Measurements from ENCODE around the gene DNAH8. TPM values are rescaled to one million over a fixed set of nuclear protein-coding genes. Genes with fewer than 3 reads are reported as not detected.

The DNAH8 gene
- total RNA-seq, 1 experiment from 2014 or later: 0.15 TPM

- no peaks in the 10 kb centered on the region for H3K27me3 ChIP-seq (ENCODE audit: low read length)
- 0 out of 2 replicates have a peak overlapping the region, but pooled peaks have one; percentile 9 for H3K27ac ChIP-seq (ENCODE audit: low read length)
- TF ChIP-seq EZH2 (IDR thresholded peaks at IDR 0.05; ENCODE audit: low read length, unreplicated experiment): no peak
- no peak for TF ChIP-seq EZH2phosphoT487 (IDR thresholded peaks at IDR 0.05; ENCODE audit: borderline replicate concordance, low read length)
- no peak for TF ChIP-seq CTCF (conservative IDR thresholded peaks at IDR 0.05; ENCODE audit: low read depth, low read length)
- H2AFZ ChIP-seq (ENCODE audit: low read length): no peak overlapping the region
- peaks cover 38% of the 10 kb centered on the region for H3K4me1 ChIP-seq (ENCODE audit: insufficient read depth, low read length)
- no peak overlapping the region for H3K4me2 ChIP-seq (ENCODE audit: low read length)
- H3K79me2 ChIP-seq (ENCODE audit: low read length): no peaks in the 10 kb centered on the region
- H3K9ac ChIP-seq (ENCODE audit: low read length): no peak overlapping the region
- BruUV-seq (replicated peaks): no TSS peak
- no peaks in the 10 kb centered on the region for H4K20me1 ChIP-seq (ENCODE audit: low read length)
- POLR2A ChIA-PET (ENCODE audit: unreplicated experiment): no interaction called here
- intact Hi-C loops (cut with micrococcal nuclease): no loop called here
- H3K36me3 ChIP-seq (ENCODE audit: low read depth, low read length): no peaks in the 10 kb centered on the region
- no peaks in the 10 kb centered on the region for H3K9me2 ChIP-seq (replicated peaks; ENCODE audit: low read length)
- DNase-seq (peak; percentile 33), ATAC-seq (no peak; the same call in 1 of the 2 replicates)
- CTCF ChIA-PET: no interaction called here
- H3K9me3 ChIP-seq (ENCODE audit: low read length): no peaks in the 10 kb centered on the region
- H3F3A ChIP-seq (ENCODE audit: low read length, unreplicated experiment): no peaks in the 10 kb centered on the region
- no peak overlapping the region for H3K4me3 ChIP-seq (ENCODE audit: low read length)
Observed at GRCh38 chr6:38803129-38803528, 88.0 kb downstream of the DNAH8 start.

GRCh38 chr6:38804358-38804757 is 89.2 kb downstream of the DNAH8 start:
- Histone ChIP-seq H2AFZ (ENCODE audit: low read length) (no peak overlapping the region), H3K27ac (ENCODE audit: low read length) (no peak overlapping the region), H3K79me2 (ENCODE audit: low read length) (no peaks in the 10 kb centered on the region), H3K36me3 (ENCODE audit: low read depth, low read length) (no peaks in the 10 kb centered on the region), H3K4me3 (ENCODE audit: low read length) (no peak overlapping the region), H3K9ac (ENCODE audit: low read length) (no peak overlapping the region), H3K9me2 (replicated peaks; ENCODE audit: low read length) (no peaks in the 10 kb centered on the region), H3K9me3 (ENCODE audit: low read length) (no peaks in the 10 kb centered on the region), H3K4me1 (ENCODE audit: insufficient read depth, low read length) (peaks cover 26% of the 10 kb centered on the region), H3K27me3 (ENCODE audit: low read length) (no peaks in the 10 kb centered on the region), H4K20me1 (ENCODE audit: low read length) (no peaks in the 10 kb centered on the region), H3K4me2 (ENCODE audit: low read length) (no peak overlapping the region), H3F3A (ENCODE audit: low read length, unreplicated experiment) (no peaks in the 10 kb centered on the region)
- no TSS peak for BruUV-seq (replicated peaks)
- ChIA-PET POLR2A (ENCODE audit: unreplicated experiment) (no interaction called here), CTCF (no interaction called here)
- TF ChIP-seq EZH2 (IDR thresholded peaks at IDR 0.05; ENCODE audit: low read length, unreplicated experiment) (no peak), EZH2phosphoT487 (IDR thresholded peaks at IDR 0.05; ENCODE audit: borderline replicate concordance, low read length) (no peak), CTCF (conservative IDR thresholded peaks at IDR 0.05; ENCODE audit: low read depth, low read length) (no peak)
- no peak for DNase-seq
- ATAC-seq: no peak
- intact Hi-C loops (cut with micrococcal nuclease): no loop called here

- ChIA-PET POLR2A (ENCODE audit: unreplicated experiment) (interaction anchor here (0.5 kb wide), 1 partner anchor 1554 kb away, joined by 3 read pairs; no protein-coding TSS in a partner anchor), CTCF (interaction anchor here (0.6 to 0.9 kb wide), 3 partner anchors 39 to 128 kb away, joined by 3 to 4 read pairs (median 4); no protein-coding TSS in a partner anchor)
- H3K9ac ChIP-seq (ENCODE audit: low read length): no peak overlapping the region
- DNase-seq: no peak
- H2AFZ ChIP-seq (ENCODE audit: low read length): no peak overlapping the region
- no peaks in the 10 kb centered on the region for H3K27me3 ChIP-seq (ENCODE audit: low read length)
- no peaks in the 10 kb centered on the region for H3K9me2 ChIP-seq (replicated peaks; ENCODE audit: low read length)
- intact Hi-C loops (cut with micrococcal nuclease): no loop called here
- peak; percentile 31; the same call in 1 of the 2 replicates for ATAC-seq
- H3K36me3 ChIP-seq (ENCODE audit: low read depth, low read length): no peaks in the 10 kb centered on the region
- no peaks in the 10 kb centered on the region for H3K9me3 ChIP-seq (ENCODE audit: low read length)
- BruUV-seq (replicated peaks): no TSS peak
- H3K27ac ChIP-seq (ENCODE audit: low read length): no peak overlapping the region
- H3K79me2 ChIP-seq (ENCODE audit: low read length): no peaks in the 10 kb centered on the region
- TF ChIP-seq CTCF (conservative IDR thresholded peaks at IDR 0.05; ENCODE audit: low read depth, low read length): peak; percentile 46
- TF ChIP-seq EZH2 (IDR thresholded peaks at IDR 0.05; ENCODE audit: low read length, unreplicated experiment): no peak
- H3K4me1 ChIP-seq (ENCODE audit: insufficient read depth, low read length): peaks cover 18% of the 10 kb centered on the region; the same call in 1 of the 2 replicates
- no peak overlapping the region for H3K4me3 ChIP-seq (ENCODE audit: low read length)
- no peaks in the 10 kb centered on the region for H3F3A ChIP-seq (ENCODE audit: low read length, unreplicated experiment)
- no peak overlapping the region for H3K4me2 ChIP-seq (ENCODE audit: low read length)
- H4K20me1 ChIP-seq (ENCODE audit: low read length): no peaks in the 10 kb centered on the region
Observed at GRCh38 chr6:38805127-38805655, 90.1 kb downstream of the DNAH8 start.
